Activated T-cell treated with anti-CD3 and anti-CD28 coated beads for 1 hour (primary cell): Measurements from ENCODE around the gene EMC9.

Experiments
- DNase-seq: peaks from one replicate; pipeline ENCODE4 v3.0.0-alpha.2; 2020; ENCODE audit warnings: low read depth

EMC9 gene, protein sequence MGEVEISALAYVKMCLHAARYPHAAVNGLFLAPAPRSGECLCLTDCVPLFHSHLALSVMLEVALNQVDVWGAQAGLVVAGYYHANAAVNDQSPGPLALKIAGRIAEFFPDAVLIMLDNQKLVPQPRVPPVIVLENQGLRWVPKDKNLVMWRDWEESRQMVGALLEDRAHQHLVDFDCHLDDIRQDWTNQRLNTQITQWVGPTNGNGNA

DNA sequence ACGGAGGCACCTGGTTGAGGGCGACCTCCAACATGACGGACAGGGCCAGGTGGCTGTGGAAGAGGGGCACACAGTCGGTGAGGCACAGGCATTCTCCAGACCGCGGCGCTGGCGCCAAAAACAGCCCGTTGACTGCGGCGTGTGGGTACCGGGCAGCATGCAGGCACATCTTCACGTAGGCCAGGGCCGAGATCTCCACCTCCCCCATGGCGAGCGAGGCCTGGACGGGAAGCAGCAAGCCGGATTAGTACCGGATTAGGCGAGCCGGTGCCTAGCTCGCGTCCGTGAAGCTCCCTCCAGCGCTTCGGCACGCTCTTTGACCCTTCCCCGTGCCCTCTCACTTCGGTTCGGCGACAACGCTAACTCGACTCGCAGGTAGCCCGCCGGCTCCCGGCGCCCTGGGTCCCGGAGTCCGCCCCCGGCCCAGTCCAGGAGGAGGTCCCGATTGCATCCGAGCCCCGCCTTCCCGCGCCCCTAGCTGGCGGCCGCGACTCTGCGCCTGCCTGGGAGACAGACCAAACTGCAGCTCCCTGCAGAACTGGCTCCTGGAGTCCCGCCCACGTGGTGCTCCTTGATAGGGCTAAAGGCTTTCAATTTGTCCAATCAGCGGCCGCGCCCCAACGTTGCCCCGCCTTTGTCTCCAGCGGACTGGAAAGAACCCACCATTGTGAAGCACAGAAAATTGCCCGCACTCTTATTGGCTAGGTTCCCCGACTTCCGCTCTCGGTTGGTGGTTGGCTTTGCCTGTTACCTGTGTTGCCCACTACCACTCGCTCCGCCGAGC lies at the start of gene EMC9:
TSS of gene EMC9 (minus strand) at position 495 of the 784 bp plus-strand sequence. CDS start at position 208, 287 bp downstream.
- peak; percentile 98 for DNase-seq

DNA sequence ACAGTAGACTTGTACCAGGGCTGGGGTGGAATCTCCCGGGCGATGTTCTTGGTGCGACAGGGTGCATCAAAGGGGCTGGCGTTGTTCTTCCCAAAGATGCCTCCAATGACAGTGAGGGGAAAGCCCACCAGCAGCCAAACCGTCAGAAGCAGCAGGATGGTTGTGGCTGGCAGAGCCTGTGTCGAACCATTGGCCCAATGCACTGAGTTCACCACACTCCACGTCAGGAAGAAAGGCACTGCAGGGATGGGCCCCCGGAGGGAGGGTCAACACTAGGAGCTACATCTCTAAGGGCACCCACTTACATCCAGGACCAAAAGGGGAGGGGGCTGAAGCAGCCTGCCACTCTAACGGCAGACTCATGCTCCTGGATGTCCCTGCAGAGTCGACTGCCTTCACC lies 49.0 kb upstream of the EMC9 start:
- DNase-seq: no peak

DNA sequence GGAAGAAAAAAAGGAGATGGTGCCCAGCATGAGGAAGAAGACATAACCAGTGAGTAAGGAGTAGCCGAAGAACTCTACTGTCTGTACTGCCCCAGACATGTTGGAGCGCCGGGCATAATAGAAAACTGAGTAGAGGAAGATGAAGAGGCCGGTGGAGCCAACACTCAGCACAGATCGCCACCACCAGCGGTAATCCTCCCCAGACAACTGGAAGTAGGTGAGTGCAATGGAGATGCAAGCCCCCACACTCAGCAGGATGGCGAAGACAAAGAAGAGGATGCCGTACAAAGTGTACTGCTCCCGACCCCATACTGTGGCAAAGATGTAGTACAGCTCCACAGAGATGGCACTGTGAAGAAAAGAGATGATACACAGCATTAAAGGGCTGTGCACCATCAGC lies 48.1 kb upstream of the EMC9 start:
- DNase-seq: no peak

DNA sequence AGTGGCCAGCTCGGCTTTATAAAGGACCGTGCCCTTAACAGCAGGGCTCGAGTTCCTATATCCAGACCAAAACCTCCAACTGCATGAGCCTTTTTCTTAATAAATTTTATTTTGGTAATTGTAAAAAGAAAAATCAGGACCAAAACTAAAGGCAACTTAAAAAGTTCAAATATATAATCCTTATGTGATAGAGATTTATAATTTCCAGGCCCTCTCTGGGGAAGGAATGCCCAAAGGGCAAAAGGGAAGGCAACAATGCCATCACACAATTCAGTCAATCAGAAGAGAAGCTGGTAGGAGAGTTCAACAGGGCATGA lies 47.6 kb upstream of the EMC9 start:
- no peak for DNase-seq

DNA sequence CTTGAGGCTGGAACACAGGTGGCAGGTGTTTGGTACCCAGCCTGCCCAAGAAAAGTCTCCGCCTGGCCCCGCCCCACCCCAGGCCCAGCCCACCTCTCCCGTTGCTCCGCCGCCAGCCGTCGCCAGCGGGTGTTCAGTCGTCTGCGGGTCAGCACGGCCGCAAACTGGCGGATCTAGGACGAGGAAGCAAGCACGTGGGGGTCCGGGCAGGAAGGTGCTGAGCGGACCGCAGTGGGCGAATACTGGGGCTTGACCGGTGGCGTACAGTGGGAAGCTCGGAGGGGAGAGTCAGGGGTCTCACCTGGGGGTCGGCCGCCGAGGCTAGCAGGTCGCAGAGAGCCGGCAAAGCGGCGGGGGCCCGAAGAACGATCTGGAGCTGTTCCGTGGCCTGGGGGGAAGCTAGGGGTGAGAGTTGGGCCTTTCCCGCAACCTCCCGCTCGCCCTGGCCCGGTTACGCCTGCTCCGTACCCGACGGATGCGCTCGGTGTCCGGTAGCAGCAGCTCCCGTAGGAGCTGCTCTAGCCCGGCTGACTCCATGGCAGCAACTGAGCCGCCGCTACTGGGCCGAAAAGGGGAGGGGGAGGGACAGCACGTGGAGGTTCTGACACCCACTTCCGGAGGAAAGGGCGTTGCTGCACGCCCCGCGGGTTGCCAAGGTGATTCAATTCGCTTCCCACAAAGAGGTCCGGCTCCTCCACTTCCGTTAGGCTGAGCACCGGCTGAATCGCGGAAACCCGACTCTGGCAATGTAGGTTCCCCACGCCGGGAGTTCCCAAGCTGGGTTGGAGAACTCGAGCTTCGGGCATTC lies 47.1 kb upstream of the EMC9 start, which contains the start of gene IPO4:
TSS of gene IPO4 (minus strand) at position 566 of the 808 bp plus-strand sequence. CDS start at position 537, 29 bp downstream.
- peak; percentile 90 for DNase-seq

DNA sequence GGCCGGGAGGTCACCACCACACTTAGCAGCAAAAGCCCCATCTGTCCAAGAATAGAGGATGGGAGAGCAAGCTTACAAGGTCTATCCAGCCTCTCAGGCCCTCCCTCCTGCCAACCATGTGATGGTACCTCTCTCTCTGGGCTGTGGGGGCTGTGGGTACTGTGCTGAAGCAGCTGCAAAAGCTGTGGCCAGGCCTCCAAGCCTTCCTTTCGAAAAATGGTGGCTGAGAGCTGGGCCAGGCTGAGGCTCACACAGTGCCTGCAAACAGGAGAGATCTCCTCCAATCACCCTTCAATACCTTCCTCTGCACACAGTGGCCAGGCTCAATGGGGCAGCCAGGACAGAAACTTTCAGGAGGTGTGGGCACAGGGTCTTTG lies 46.1 kb upstream of the EMC9 start:
- DNase-seq: no peak

DNA sequence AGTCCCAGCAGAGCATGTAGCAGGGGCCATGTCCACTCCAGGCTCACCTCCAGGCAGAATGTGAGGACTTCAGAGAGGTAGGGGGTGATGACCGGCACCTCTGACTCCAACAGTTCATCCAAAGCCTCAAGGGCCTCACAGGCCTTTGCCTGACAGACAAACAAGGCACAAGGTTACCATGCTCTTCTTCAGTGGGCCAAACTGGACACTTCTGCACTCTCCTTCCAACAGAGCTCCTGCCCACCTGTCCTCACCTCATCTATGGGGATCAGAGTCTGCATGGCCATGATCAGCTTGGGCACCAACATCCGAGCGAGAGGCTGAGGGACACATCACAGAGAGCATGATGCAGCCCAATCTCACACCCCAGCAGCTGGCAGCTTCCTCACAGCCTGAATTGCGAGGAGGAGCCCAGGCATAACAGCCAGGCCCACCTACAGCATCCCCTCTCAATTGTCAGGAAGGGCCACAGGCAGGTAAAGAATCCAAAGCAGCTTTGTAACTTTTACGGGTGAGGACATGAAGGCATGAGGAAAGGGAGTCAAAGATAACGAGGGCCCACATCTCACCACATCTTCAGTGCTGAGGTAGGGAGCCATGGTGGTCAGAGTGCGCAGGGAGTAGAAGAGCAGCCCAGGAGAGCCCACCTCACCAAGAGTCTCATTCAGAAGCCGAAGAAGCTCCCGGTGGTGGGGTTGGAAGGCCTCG lies 45.6 kb upstream of the EMC9 start:
- DNase-seq: no peak

DNA sequence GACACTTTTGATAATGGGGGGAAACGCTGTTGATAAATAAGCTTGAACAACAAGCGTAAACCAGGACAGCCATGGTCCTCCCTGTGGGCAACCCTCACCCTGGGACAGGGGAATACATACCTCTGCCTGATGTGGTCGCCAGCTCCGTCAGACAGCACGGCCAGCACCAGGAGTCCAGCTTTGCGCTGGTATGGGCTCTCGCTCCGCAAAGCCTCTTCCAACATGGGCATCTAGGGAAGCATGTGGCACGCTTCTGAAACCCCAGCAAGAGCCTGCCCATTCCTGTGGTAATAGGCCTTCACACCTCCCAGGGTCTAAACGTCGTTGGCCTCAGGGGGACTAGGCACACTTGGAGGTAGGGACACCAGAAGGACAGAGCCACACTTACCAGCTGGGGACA lies 44.4 kb upstream of the EMC9 start:
- no peak for DNase-seq

DNA sequence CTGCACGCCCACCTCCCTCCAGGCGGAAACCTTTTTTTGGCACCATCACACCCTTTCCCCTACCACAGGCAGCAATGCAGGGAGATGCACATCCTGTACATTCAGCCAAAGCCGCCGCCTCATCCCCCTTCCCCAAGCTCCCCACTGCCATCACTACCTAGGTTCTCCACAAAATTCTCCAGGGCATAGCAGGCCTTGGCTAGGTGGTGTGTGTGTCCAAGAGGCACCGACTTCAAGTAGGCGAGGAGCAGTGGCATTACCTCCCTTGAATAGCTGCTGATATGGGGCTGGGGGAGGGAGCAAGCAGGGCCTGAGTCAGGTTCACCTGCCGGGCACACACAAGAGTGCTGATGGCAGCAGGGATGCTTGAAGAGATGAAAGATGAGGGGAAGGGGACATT lies 43.6 kb upstream of the EMC9 start:
- DNase-seq: no peak

DNA sequence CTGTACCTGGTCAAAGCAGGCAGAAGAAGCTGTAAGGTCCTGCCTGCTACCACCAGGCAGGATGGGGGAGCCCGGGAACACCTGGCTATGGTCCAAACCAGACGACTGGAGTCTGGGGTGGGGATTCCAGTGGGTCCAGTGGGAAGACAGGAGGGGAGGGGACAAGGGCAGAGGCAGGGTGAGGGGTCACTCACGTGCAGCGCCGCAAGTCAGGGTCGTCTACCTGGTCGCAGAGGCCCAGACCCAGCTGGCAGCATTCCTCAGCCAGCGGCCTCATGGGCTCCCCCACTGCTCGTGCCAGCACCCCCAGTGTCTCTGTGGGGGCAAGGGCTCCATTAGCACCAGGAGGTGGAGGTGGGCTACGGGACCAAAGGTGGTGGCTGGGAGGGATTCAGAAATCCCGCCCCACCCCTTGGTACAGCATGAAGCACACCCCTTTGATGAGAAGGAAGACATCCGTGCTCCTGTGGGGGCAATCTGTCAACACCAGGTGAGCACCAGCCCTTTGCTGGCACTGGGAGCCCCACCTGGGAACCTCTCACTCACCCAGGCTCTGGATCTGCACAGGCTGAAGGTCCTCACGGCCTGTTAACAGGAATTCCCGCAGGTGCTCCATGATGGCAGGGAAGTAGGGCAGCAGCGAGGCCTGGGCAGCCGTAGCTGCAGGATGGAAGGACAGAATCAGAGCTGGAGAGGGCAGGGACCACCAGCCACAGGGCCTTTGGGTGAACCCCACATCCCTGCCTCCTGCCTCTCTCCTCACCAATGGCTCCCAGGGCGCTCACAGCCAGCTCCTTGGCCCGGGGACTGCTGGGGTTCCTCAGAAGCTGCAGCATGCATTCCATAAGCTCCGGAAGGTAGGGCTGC lies 42.9 kb upstream of the EMC9 start:
- DNase-seq: no peak

DNA sequence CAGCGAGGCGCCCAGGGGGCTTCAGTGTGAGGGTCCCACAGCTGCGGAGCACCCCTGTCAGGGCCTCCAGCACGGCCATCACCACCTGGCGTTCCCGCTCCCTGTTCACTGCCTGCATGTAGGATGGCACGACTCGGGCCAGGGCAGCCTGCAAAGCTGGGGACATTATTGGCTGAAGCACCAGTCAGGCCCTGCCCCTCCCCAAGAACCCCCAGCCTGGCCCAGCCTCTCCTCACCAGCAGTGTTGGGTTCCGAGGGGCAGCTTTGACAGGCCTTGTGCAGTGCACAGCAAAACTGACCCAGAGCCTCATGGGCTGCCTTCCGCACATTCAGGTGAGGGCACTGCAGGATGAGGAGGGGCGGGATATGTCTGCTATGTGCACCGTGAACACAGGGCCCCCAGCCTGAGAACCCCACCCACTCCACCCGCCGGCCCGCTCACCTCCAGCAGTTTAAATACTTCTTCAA lies 41.7 kb upstream of the EMC9 start:
- no peak for DNase-seq

DNA sequence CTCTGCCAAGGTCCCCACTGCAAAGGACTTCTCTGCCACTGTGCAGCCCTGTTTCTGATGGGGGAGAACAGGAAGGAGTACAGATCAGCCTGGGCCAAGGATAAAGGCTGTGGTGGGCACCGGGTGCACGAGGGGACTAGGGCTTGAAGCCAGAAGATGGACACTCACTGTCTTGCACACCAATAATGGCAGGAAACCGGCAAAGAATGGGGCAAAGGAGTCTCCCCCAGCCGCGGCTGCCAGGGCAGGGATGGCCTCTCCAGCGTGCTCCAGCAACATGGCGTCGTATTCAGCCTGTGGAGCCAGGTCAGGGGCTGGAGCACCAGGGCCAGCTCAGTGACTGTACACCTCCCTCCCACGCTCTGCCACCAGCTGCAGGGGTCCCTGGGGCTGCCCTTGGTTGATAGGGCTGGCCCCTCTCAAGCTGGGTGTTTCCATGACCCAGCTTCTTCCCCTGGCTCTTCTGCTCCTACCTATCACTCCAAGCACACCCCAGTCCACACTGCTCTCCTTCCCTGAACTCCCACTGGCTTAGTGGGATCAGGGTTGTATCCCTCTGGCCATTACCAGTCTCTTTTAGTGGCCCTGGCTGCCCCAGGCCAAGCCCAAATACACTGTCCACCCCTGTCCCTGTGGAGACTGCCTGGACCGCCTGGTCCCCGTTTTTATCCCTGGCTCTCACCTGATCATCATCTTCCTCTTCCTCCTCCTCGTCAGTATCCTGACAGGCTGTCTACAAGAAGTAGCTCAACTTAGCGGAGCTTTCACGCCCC lies 40.9 kb upstream of the EMC9 start:
- DNase-seq: no peak

DNA sequence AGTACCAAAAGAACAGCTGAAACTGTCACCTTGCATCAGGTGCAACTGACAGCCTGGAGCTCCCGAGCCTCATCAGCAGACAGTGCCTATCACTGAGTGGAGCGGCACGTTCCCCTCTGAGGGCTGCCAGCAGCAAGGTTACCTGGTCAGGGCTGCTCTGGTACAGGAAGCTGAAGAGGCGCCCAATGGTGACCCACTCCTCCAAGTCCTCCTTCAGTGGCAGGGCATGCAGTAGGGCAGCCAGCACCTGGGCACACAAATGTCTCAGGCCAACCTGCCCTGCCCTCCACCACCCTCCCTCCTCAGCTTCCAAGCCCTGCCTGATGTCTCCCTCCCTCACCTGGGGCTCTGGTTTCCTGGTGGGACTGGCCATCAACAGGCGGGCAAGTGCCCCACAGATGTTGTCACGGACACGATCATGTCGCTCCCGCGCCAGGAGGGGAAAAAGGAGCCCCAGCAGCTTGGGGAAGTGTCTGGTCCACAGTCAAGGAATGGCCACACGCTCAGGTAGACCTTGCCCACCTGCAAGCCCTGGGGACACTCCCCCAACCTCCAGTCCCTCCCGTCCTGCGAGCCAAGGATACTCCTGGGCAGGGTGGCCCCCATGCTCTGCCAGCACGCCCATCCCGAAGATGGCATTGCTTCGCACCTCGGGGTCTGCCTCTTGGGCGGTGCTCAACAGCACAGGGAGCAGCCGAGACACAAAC lies 40.1 kb upstream of the EMC9 start:
- DNase-seq: no peak

DNA sequence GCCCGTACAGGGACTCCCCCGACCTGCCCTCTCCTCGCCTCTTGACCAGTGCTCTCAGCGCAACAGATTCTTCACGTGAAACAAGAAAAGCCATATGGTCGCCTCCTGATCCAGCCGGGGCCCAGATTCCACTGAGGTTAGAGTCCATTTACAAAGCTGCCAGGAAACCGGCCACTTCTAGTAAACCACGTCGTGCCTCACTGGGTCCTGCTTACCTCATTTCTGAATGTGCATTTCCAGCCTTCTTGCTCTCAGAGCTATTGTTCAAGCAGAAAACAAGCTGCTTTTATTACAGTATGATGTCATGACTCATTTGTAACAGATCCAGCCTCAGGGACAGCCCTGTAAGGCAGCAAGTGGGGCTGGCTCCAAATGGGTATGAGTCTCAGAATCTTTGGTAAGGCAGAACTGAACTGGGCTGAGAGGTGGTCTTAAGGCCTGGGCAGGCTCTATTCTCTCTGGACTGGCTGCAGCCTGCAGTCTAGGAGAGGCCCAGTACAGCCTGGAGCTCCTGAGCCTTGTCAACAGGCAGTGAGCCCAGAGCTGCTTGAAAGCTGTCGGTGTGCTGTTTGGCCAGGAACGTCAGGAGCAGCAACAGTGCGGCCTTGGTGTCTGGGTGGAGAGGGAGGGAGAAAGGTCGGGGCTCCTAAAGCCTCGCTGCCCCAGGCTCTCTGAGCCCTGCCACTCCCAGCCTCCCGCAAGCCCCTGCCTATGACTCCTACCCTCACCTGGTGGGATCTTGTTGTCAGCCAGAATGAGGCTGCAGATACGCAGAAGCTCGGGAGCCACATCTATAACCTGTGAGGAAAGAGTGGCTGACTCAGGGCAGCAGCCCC lies 38.8 kb upstream of the EMC9 start:
- DNase-seq: no peak

DNA sequence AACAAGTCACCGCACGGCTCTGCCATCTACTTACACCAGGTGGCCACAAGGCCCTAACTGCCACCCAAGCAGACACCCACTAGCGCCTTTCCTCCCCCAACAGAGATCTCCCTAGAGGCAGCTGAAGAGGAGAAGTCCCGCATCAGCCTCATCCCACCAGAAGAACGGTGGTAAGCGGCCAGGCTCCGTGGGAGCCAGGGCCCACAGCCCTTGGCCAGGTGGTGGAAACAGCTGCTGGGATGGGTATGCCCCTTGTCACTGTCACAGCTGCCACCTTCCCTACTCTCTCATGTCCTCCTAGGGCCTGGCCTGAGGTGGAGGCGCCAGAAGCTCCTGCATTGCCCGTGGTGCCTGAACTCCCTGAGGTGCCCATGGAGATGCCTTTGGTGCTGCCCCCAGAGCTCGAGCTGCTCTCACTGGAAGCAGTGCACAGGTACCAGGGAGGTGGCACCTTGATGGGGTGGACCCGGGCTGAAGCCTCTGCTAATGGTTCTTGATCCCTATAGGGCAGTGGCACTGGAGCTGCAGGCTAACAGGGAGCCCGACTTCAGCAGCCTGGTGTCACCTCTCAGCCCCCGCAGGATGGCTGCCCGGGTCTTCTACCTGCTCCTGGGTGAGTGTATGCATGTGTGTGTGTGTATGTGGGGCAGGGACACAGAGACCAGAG lies 38.0 kb upstream of the EMC9 start:
- no peak for DNase-seq

DNA sequence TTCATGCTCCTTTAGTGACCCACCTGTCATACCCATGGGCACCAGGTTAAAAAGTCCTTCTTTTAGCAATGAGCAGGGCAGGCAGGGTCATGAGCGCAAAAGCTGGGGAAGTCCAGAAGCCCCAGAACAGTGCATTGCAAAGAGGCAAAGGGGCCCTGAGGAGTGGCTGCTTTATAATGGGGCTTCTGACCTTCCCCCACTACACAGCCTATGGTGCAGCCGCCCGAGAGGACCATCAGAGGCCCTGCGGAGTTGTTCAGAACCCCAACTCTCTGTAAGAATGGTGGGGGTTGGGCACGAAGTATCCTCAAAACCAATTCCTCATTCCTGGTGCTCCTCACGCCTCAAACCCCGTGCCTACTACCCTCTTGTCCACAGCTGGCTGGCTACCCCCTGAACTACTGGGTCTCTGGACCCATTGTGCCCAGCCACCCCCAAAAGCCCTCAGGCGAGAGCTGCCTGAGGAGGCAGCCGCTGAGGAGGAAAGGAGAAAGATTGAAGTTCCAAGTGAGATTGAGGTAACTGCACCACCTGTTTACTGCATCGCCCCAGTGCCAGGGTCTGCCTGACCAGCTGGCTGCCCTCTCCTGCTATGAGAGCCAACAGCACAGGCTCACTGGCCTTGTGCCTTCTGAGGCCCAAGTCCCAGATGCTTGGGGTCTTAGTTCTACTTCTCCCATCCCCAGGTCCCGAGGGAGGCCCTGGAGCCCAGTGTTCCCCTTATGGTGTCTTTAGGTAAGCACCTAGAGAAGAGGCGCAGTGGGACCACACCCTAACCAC lies 37.2 kb upstream of the EMC9 start:
- DNase-seq: no peak

DNA sequence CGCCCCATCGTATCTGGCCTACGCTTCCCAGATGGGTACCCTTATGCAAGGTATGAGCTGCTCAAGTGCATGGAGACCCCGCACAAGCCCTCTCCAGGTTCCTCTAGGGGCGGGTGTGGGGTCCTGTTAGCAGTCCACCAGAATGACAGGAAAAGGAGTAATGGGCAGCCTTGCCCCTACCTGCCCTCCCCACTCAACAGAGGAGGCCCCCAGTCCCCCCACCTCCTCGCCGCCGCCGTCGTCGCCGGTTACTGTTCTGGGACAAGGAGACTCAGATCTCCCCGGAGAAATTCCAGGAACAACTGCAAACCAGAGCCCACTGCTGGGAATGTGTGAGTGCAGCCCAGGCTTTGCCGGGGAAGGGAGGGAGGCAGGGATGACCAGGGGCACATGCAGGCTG lies 36.5 kb upstream of the EMC9 start:
- no peak for DNase-seq
